Measurements from ENCODE around the gene PVALEF.

Gene PVALEF

DNA sequence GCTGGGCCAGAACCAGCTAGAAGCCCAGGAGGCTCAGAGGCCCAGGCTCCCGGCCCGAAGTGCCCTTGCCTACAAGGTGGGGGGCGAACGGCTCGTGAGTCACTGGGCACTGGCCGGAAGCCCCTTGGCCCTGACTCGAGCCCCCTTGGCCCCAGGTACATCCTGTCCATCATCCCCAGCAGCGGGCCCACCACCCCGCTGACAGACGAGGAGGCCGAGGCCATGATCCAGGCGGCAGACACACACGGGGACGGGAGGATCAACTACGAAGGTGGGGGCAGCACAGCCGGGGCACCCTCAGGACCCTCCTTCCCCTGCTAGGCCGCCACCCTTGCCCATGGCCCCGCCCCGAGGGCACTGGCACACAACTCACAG, 16.5 kb downstream of the PVALEF start:
- Histone ChIP-seq H3K4me1 (ENCODE audit: insufficient read depth, low read length) (no peaks in the 10 kb centered on the region), H3K36me3 (ENCODE audit: insufficient read depth, low read depth, low read length) (no peaks in the 10 kb centered on the region), H3K27me3 (ENCODE audit: insufficient read depth, low read length) (no peaks in the 10 kb centered on the region)

DNA sequence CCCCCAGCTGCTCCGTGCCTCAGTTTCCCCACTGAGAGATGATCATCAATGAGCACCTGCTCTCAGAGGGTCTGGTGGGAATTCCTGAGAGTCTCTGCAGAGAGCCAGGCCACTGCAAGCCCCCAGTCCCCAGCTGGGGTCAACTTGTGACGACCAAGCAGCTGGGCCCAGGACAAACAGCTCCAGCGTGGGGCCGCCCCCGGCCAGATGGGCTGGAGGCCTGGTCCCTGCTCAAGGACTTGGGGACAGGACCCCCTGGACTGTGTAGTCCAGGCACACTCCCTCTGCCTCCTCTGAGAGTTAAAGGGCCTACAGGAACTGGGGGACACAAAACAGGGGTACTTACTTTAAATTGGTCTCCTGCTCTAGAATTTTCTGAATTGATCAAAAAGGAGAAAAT, 17.3 kb downstream of the PVALEF start:
- H3K36me3 ChIP-seq (ENCODE audit: insufficient read depth, low read depth, low read length): no peaks in the 10 kb centered on the region
- no peaks in the 10 kb centered on the region for H3K27me3 ChIP-seq (ENCODE audit: insufficient read depth, low read length)
- no peak overlapping the region for H3K9ac ChIP-seq (ENCODE audit: low read depth, low read length)
- H3K4me1 ChIP-seq (ENCODE audit: insufficient read depth, low read length): no peaks in the 10 kb centered on the region
- no peak overlapping the region for H3K27ac ChIP-seq (ENCODE audit: low read length)
- no peaks in the 10 kb centered on the region for H3K9me3 ChIP-seq (ENCODE audit: insufficient read depth, low read depth, low read length)
- H3K4me3 ChIP-seq (ENCODE audit: low read length): no peak overlapping the region

More for the DNA sequence above, 16.5 kb downstream of the PVALEF start:
- no peaks in the 10 kb centered on the region for H3K9me3 ChIP-seq (ENCODE audit: insufficient read depth, low read depth, low read length)
- no peak overlapping the region for H3K4me3 ChIP-seq (ENCODE audit: low read length)
- H3K9ac ChIP-seq (ENCODE audit: low read depth, low read length): no peak overlapping the region
- H3K27ac ChIP-seq (ENCODE audit: low read length): no peak overlapping the region

DNA sequence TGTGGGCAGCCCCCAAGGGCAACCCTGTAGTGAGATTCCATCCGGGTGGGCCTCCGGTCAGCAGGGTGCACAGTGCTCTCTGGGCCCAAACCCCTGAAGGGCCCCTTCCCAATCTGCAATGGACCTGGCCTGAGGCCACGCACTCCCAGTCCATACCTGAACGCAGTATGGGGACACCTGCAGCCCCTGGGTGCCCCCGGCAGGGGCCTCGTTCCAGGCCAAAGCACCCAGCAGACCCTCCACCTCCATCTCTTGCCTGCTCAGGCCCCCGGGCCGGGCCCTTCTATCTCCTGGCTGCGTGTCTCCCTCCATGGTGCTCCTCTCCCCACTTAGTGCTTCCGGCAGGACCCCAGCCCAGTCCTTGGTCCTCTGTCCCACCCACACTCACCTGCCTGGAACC, 18.0 kb downstream of the PVALEF start:
- H3K9ac ChIP-seq (ENCODE audit: low read depth, low read length): no peak overlapping the region
- no peaks in the 10 kb centered on the region for H3K27me3 ChIP-seq (ENCODE audit: insufficient read depth, low read length)
- H3K36me3 ChIP-seq (ENCODE audit: insufficient read depth, low read depth, low read length): no peaks in the 10 kb centered on the region
- no peaks in the 10 kb centered on the region for H3K4me1 ChIP-seq (ENCODE audit: insufficient read depth, low read length)
- no peaks in the 10 kb centered on the region for H3K9me3 ChIP-seq (ENCODE audit: insufficient read depth, low read depth, low read length)
- H3K27ac ChIP-seq (ENCODE audit: low read length): no peak overlapping the region
- H3K4me3 ChIP-seq (ENCODE audit: low read length): no peak overlapping the region

DNA sequence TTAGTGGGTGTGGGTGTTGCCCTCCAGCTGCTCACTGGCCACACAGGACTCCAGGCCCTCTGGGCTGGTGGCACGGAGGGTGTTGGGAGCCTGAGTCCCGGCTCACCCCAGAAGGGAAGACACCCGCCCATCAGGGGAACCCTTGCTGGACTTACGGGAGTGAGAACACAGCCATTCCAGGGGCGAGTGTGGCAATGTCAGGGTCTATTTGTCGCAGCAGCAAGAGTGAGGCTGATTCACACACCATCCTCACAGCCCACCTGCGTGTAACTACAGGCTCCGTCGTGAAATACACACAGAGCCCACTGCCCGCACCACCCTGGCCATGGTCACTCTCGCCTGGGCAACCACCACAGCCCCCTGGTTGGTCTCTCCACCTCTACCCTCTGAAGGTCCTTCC, 18.5 kb downstream of the PVALEF start:
- Histone ChIP-seq H3K27ac (ENCODE audit: low read length) (no peak overlapping the region), H3K9me3 (ENCODE audit: insufficient read depth, low read depth, low read length) (no peaks in the 10 kb centered on the region), H3K27me3 (ENCODE audit: insufficient read depth, low read length) (no peaks in the 10 kb centered on the region), H3K4me3 (ENCODE audit: low read length) (no peak overlapping the region), H3K4me1 (ENCODE audit: insufficient read depth, low read length) (no peaks in the 10 kb centered on the region), H3K36me3 (ENCODE audit: insufficient read depth, low read depth, low read length) (no peaks in the 10 kb centered on the region), H3K9ac (ENCODE audit: low read depth, low read length) (no peak overlapping the region)

DNA sequence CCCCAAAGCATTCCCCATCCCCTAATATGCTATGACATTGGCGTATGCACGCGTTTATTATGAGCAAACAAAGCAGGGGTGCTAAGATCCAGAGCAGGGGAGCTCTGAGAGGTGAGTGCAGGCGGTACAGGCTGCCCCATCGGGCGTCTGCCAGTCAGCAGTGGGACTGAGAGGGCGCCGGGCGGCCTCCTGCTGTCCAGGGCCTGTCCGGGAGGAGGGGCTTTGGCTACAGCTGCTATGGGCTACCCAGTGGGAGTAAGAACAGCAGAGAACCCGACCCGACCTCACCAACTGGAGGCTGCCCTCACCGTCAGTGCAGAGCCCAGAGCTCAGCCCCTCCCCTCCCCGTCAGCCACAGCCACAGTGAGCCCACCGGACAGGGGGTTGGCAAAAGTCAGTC, 19.2 kb downstream of the PVALEF start:
- Histone ChIP-seq H3K4me1 (ENCODE audit: insufficient read depth, low read length) (no peaks in the 10 kb centered on the region), H3K27me3 (ENCODE audit: insufficient read depth, low read length) (no peaks in the 10 kb centered on the region), H3K4me3 (ENCODE audit: low read length) (no peak overlapping the region), H3K9me3 (ENCODE audit: insufficient read depth, low read depth, low read length) (no peaks in the 10 kb centered on the region), H3K9ac (ENCODE audit: low read depth, low read length) (no peak overlapping the region), H3K27ac (ENCODE audit: low read length) (no peak overlapping the region), H3K36me3 (ENCODE audit: insufficient read depth, low read depth, low read length) (0 out of 2 replicates have a peak, but pooled peaks cover 2% of the 10 kb centered on the region)

DNA sequence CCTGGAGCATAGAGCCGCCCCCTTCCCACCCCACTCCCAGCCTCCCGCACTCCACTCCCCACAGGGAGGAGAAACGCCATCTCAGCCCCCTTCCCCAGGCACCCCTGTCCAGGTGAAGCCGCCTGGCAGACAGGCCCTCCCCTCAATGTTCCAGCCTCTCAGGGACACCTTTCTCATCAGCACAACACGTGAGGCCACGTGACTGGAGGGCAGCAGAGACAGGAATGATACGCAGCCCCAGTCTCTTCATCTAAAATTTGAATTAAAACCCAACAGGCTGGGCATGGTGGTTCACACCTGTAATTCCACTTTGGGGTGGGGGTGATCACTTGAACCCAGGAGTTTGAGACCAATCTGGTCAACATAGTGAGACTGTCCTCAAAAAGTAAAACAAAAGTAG, 20.9 kb downstream of the PVALEF start:
- 0 out of 2 replicates have a peak, but pooled peaks cover 4% of the 10 kb centered on the region for H3K36me3 ChIP-seq (ENCODE audit: insufficient read depth, low read depth, low read length)
- no peak overlapping the region for H3K27ac ChIP-seq (ENCODE audit: low read length)
- no peak overlapping the region for H3K4me3 ChIP-seq (ENCODE audit: low read length)
- no peaks in the 10 kb centered on the region for H3K4me1 ChIP-seq (ENCODE audit: insufficient read depth, low read length)
- H3K27me3 ChIP-seq (ENCODE audit: insufficient read depth, low read length): no peaks in the 10 kb centered on the region
- no peak overlapping the region for H3K9ac ChIP-seq (ENCODE audit: low read depth, low read length)
- H3K9me3 ChIP-seq (ENCODE audit: insufficient read depth, low read depth, low read length): no peaks in the 10 kb centered on the region

DNA sequence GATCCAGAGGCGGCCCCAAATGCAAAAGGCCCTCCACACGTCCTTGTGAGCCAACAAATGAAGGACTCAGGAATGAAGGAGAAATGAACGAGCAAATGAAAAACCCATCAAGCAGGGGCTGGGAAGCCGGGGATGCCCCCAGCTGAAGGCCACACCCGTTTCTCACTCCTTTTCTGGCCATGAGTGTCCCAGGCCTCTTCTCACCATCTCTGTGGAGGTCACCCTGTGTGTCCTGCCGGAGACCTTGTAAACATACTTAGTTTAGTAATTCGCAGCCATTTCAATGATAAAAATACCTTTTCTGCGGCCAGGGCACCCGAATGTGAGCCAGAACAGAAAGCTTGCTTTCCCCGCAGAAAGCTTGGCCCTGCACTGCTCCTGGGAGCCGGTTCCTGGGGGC, 21.8 kb downstream of the PVALEF start:
- H3K4me1 ChIP-seq (ENCODE audit: insufficient read depth, low read length): no peaks in the 10 kb centered on the region
- H3K4me3 ChIP-seq (ENCODE audit: low read length): no peak overlapping the region
- H3K9me3 ChIP-seq (ENCODE audit: insufficient read depth, low read depth, low read length): no peaks in the 10 kb centered on the region
- no peak overlapping the region for H3K27ac ChIP-seq (ENCODE audit: low read length)
- no peaks in the 10 kb centered on the region for H3K27me3 ChIP-seq (ENCODE audit: insufficient read depth, low read length)
- no peak overlapping the region for H3K9ac ChIP-seq (ENCODE audit: low read depth, low read length)
- H3K36me3 ChIP-seq (ENCODE audit: insufficient read depth, low read depth, low read length): 0 out of 2 replicates have a peak, but pooled peaks cover 4% of the 10 kb centered on the region

DNA sequence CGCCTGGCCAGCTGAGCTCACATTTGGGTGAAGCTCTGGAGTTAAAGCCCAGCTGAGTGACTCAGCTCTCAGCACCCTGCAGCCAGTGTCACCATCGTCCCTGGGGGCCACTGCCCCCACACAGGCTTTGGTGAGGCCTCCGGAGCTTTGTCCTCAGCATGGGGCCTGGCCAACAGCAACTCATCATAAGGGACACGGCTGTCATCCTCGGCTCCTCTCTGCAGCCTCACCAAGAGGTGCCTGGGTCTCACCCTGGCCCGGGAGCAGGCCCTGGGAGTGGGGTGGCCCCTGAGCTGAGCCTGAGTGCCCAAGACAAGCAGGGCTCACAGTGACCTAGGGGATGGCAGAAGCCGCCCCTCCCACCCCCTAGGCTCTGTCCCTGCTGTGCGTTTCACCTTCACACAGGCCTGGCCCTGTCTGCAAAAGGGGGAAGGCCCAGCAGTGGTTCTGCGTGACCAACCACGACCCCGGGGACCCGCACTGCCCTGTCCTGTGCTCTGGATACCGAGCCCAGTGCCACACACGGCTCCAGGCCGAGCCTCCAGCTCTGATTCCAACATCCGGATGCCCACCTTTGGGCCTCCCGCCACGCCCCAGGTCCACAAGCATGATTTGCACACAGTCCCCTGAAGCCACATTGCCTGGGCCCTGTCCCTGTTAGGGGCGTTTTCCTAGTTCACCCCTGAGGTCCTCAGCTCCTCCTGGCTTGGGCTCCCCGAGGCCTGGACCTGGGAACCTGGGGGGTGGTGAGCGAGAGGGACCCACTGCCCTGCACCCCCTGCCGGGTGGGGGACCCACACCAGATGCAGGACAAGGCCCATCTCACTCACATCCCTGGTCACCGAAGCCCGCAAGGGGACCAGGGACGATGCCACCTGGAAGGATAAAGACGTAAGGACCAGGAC, 22.5 kb downstream of the PVALEF start:
- H3K4me3 ChIP-seq (ENCODE audit: low read length): no peak overlapping the region
- 0 out of 2 replicates have a peak, but pooled peaks cover 4% of the 10 kb centered on the region for H3K36me3 ChIP-seq (ENCODE audit: insufficient read depth, low read depth, low read length)
- H3K4me1 ChIP-seq (ENCODE audit: insufficient read depth, low read length): no peaks in the 10 kb centered on the region
- H3K27me3 ChIP-seq (ENCODE audit: insufficient read depth, low read length): no peaks in the 10 kb centered on the region
- no peaks in the 10 kb centered on the region for H3K9me3 ChIP-seq (ENCODE audit: insufficient read depth, low read depth, low read length)
- H3K9ac ChIP-seq (ENCODE audit: low read depth, low read length): no peak overlapping the region
- no peak overlapping the region for H3K27ac ChIP-seq (ENCODE audit: low read length)

DNA sequence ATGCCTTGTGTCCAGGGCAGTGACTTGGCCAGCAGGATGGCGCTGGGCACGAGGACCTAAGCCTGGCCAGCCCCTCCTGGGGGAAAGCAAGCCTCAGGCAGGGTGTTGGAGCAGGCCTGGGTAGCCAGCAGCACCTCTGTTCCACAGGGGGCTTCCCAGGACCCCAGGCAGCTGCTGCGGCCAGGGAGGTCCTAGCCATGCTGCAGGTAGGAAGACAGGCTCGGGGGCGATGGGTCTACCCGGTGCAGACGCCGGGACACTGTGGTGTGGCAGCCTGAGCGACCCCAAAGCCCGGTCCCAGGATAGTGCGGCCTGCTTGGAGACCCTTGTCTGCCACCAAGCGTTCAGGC, 23.2 kb downstream of the PVALEF start:
- Histone ChIP-seq H3K9ac (ENCODE audit: low read depth, low read length) (no peak overlapping the region), H3K4me3 (ENCODE audit: low read length) (no peak overlapping the region), H3K9me3 (ENCODE audit: insufficient read depth, low read depth, low read length) (no peaks in the 10 kb centered on the region), H3K4me1 (ENCODE audit: insufficient read depth, low read length) (no peaks in the 10 kb centered on the region), H3K27me3 (ENCODE audit: insufficient read depth, low read length) (no peaks in the 10 kb centered on the region), H3K36me3 (ENCODE audit: insufficient read depth, low read depth, low read length) (peaks cover 8% of the 10 kb centered on the region; the same call in 1 of the 2 replicates), H3K27ac (ENCODE audit: low read length) (no peak overlapping the region)

DNA sequence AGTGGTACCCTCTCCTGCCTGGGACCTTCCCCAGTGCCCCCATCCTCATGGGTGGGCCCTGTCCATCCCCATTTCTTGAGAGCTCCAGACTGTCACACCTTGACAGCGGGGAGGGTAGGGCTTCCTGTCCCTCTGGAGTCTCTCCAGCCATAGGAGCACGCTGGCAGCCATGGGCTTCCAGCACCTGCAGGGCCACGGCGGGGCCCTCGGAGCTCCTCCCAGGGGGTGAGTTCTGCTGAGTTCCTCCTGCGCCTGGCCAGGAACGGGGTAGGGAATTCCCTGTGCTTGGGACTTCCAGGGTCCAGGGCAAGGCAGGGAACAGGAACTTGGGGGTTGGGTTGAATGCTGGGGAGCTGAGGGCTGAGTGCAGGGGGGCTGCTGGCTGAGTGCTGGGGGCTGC, 23.7 kb downstream of the PVALEF start:
- Histone ChIP-seq H3K27me3 (ENCODE audit: insufficient read depth, low read length) (no peaks in the 10 kb centered on the region), H3K4me1 (ENCODE audit: insufficient read depth, low read length) (no peaks in the 10 kb centered on the region), H3K36me3 (ENCODE audit: insufficient read depth, low read depth, low read length) (peaks cover 9% of the 10 kb centered on the region; the same call in 1 of the 2 replicates), H3K27ac (ENCODE audit: low read length) (no peak overlapping the region), H3K9ac (ENCODE audit: low read depth, low read length) (no peak overlapping the region), H3K9me3 (ENCODE audit: insufficient read depth, low read depth, low read length) (no peaks in the 10 kb centered on the region), H3K4me3 (ENCODE audit: low read length) (no peak overlapping the region)

DNA sequence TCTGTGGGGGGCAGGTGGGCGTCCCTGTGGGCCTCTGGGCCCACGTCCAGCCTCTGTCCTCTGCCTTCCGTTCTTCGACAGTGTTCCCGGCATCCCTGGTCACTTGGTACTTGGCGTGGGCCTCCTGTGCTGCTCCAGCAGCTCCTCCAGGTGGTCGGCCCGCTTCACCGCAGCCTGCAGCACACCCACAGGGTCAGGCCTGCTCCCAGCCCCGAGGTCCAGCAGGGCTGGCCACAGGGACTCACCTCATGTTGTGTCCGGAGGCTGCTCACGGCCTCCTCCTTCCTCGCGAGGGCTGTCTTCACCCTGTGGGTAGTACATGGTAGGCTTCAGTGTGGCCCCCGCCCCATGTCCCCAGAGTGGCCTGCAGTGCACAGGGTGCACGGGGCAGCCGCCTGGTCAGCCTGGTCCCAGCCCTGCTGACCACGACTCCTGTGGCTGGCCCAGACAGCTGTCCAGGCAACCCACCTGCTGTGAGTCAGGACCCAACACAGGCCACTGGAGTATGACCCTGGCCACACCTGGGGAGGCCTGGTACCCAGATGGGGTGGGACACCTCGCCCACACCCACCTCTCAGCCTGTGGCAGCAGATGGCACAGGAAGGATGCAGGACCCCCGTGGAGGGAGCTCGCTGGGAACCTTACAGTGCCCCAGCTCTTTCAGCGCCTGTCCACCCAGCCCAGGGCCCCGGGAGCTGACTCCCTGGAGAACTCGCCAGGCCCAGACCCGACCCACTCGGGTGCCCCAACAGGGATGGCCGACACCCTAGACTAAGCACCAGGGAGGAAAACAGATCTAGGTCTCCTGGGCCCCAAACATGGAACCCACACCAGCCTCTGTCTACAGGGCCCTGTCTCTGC, 24.6 kb downstream of the PVALEF start:
- Histone ChIP-seq H3K9me3 (ENCODE audit: insufficient read depth, low read depth, low read length) (no peaks in the 10 kb centered on the region), H3K36me3 (ENCODE audit: insufficient read depth, low read depth, low read length) (peaks cover 9% of the 10 kb centered on the region; the same call in 1 of the 2 replicates), H3K27ac (ENCODE audit: low read length) (no peak overlapping the region), H3K9ac (ENCODE audit: low read depth, low read length) (no peak overlapping the region), H3K27me3 (ENCODE audit: insufficient read depth, low read length) (no peaks in the 10 kb centered on the region), H3K4me1 (ENCODE audit: insufficient read depth, low read length) (no peaks in the 10 kb centered on the region), H3K4me3 (ENCODE audit: low read length) (no peak overlapping the region)
